Measurements from ENCODE around the gene GSTM2.

GSTM2 gene

GRCh38 chr1:109630081-109630897 is 37.6 kb upstream of the GSTM2 start:
- DNase-seq = peak; percentile 46

DNA sequence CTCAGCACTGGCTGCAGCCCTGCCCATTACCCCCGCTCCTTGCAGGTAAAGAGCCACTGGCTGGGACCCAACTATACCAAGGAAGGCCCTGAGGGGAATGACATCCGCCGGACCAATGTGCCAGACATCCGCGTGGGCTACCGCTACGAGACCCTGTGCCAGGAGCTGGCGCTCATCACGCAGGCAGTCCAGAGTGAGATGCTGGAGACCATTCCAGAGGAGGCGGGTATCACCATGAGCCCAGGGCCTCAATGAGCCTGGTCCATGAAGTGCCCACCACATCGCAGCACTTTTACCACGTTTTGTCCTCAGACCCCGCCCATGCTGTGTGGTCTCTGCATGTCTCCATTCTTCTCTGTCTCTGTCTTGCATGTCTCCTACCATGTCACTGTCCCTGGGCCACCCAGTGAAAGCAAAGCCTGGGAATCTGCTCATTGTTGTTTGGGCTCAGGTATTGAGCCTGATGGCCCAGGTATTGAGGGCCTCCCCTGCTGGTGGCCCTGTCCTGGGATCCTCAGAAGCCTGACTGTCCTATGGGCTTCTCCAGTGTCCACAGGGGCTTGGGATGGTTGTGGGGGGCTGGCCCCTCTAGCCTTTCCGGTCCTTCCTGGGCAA is 36.9 kb upstream of the GSTM2 start:
- no peak for DNase-seq

- DNase-seq = no peak
These were observed 36.0 kb upstream of the GSTM2 start for GRCh38 chr1:109631513-109632505.

- no peak for DNase-seq
These were observed 35.0 kb upstream of the GSTM2 start for GRCh38 chr1:109632671-109633346.

DNA sequence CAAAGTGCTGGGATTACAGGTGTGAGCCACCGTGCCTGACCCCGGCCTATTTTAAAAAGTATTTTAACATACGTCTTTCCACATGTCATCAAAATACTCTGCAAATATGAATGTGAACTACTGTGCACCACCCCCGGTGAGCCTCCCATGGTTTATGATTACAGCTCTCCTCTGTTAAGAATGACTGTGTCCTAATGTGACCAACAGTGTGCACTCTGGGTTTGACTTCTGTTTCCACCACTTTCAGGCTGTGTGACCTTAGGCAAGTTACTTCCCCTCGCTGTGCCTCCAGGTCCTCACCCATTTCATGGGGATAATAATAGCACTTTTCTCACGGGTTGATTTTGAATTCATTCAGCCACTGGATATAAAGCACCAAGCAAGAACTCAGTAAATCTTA is 33.6 kb upstream of the GSTM2 start:
- DNase-seq = no peak

DNA sequence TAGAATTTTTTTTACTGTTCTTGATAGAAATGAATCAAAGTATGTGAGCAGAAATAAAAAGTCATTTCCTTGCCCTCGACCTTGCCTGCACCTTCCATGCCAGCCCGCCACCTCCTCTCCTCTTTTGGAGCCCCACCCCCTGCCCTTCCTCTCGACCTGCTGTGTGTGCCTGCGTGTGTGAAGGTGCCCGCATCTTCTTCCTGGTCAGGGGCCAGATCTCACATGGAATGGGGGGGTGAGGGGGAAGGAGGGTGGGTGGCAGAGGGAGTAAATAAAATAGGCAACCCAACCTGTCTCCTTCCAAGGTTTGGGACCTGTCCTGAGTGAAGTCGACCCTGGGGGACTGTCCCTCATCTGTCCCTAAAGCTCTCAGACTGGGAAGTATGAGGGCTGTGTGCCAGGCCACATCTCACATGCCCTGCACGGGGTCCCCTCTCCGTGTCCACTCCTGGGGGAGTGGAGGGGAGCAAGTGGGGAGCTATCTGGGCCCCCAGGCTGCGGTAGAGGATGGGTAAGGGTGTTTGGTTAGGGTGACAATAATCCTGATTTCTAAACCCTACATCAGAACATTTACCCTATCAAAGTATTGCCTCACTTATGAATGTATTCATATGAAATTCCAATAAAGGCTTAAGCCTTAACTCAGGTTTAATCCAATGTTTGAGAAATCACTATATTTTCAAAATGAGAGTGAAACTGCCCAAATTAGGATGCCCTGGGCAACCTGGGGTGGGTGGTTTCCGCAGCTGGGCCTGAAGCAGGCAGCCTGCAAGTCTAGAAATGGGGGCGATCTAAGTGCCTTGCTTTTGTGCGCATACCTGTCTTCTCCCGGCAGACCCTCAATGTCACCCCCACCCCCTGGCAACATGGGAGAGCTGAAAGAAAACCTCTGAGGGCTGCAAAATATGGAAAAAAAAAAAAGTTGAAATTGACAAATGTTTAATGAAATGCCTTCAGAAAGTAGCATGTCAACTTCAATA is 32.8 kb upstream of the GSTM2 start:
- no peak for DNase-seq

DNA sequence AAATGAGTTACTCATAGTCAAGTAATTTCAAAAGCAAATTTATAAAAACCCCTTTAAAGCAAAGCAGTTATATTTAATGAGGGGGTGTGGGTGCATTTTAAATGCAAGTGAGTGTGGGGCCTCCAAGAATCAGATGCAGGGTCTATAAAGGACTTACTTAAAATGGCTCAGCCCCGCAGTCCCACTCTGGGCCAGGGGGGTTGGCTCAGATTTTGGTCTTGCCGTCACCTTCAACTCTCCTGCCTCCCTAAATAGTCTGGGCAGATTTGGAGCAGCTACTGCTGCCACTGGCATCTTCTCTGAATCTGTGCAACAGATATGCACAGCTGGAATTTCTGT is 32.0 kb upstream of the GSTM2 start:
- no peak for DNase-seq

- DNase-seq = no peak
These were observed 31.5 kb upstream of the GSTM2 start for GRCh38 chr1:109636201-109636952.

- DNase-seq = no peak
These were observed 30.4 kb upstream of the GSTM2 start for GRCh38 chr1:109637446-109637845.

GRCh38 chr1:109639063-109639840 is 28.6 kb upstream of the GSTM2 start:
- peak; percentile 57 for DNase-seq

- no peak for DNase-seq
These were observed 28.0 kb upstream of the GSTM2 start for GRCh38 chr1:109639841-109640184.

DNA sequence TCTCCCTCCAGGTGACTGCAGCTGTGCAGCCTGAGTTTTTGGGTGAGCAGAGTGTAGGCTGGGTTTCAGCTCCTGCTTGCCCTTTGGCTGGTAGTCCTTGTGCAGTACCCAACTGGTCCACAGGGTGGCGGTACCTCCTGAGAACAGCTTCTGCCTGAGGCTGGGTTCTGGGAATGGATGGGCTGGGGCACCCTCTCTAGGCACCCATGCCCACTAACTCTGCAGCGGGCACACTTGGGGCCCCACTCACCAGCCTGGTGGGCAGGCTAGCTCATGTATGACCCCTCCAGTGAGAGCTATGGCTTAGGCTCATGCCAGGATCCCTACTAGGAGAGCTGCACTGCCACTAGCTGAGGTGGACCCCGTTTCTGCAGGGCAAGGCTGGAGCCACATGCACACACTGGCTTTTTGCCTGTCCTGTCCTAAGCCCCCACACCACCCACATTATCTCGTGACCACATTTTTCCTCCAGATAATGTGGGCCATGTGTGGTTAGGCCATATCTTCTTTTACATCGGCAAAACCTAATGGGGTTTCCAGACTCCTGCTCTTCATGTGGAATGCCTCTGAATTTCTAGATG is 27.5 kb upstream of the GSTM2 start:
- peak; percentile 91 for DNase-seq

- DNase-seq = peak; percentile 73
These were observed 26.6 kb upstream of the GSTM2 start for GRCh38 chr1:109641078-109641740.

DNA sequence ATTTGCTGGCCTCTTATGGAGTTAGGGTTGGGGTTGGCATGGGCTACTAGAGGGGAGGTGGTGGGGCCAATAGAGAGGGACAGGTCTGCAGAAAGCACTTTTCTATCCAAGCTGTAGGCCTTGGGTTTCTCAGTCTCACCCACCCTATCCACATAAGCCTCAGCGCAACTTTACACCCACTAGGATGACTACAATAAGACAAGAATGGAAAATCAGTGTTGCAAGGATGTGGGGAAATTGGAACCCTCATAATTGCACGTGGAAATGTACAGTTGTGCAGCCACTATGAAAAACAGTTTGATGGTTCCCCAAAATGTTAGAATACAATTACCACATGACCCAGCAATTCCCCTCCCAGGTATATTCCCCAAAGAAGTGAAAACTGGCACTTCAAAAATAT is 26.0 kb upstream of the GSTM2 start:
- DNase-seq = no peak

- no peak for DNase-seq
These were observed 25.2 kb upstream of the GSTM2 start for GRCh38 chr1:109642626-109643025.

DNA sequence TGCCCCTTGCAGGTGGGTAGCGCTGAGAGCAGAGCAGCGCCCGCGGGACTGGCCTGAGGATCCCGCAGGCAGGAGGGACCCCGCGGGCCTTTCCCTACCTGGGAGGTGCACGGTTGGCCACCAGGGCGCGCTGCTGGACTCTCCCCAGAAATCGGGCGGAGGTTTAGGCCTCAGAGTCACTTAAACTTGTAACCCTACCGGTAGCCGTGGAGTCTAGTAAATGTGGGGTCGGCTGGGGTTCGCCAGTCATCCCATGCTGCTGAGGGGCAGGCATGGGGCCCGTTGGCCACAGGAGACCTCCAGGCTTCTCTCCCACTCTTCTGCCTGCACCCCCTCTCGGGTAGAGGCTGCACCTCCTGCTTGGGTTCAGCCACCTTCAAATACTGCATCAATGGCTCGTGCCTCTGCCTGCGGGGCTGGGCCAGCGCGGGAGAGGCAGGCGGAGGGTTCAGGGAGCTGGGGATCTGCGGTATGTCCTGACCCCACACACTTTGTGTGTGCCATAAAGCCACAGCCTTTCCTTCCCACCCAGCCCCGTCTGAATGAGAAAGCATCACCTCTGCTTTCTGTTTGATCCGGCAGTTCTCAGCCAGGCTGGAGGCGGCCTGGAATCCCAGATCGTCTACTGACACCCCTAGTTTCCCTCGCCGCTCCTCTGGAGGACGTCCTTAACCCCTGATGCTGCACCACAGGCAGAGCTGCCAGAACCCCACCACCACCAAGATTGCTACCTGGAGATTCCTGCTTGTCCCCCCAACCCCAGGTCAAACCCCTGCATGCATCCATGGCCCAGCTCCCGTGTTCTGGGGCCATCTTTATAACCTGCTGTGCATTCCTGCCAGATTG is 24.2 kb upstream of the GSTM2 start:
- peak; percentile 92 for DNase-seq

- DNase-seq = peak; percentile 72
These were observed 23.2 kb upstream of the GSTM2 start for GRCh38 chr1:109644670-109645069.

- DNase-seq = peak; percentile 69
These were observed 18.4 kb upstream of the GSTM2 start for GRCh38 chr1:109649491-109649914.
